D721Med (cell line): ENCODE results near the gene MTRFR.

Experiments
- DNase-seq: peaks from one replicate; pipeline ENCODE4 v3.0.0; 2011; ENCODE audit warnings: low spot score; ENCODE audit not compliant: insufficient read length
- FAIRE-seq: peaks from 2 replicates; lab custom pipeline; 2011; peaks lifted over from hg19 to GRCh38; lab: Jason Lieb, UNC
- TF ChIP-seq, protein P1 (sequence below): IDR thresholded peaks from 2 replicates; pipeline ENCODE4 v1.5.1; 2012; ENCODE audit warnings: mild to moderate bottlenecking, control low read depth; ENCODE audit not compliant: insufficient read depth; ENCODE audit errors: missing control alignments

MTRFR gene

DNA sequence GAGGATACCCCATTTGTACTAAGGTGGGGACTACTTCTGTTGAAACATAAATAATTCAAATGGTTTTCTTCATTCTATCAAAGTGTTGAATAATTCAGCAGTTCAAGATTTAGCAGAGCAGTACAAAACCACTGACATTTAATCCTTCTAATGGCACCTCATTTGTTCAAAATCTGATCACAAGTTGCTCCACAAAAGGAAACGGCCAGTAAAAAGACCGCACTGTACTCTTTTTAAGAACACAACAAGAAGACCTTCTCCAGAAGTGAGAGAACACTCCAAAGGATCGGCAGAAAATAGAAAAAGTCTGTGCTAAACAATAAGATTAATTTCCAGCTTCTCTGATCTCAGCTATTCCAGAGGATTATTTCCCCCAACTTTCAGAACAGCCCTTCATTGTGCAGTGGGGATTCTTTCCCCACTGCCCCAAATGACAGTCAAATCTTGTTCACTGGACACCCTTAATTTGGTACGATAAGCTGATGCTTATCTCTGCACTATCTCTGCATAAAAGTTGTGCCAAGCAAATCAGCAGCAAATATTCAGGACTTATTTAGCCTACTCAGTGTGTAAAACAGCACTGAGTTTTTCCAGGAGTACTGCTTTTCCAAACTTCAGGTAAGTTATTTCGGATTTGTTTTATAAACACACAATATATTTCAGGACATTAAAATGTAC is 5.5 kb upstream of the MTRFR start:
- TF ChIP-seq, protein P1, sequence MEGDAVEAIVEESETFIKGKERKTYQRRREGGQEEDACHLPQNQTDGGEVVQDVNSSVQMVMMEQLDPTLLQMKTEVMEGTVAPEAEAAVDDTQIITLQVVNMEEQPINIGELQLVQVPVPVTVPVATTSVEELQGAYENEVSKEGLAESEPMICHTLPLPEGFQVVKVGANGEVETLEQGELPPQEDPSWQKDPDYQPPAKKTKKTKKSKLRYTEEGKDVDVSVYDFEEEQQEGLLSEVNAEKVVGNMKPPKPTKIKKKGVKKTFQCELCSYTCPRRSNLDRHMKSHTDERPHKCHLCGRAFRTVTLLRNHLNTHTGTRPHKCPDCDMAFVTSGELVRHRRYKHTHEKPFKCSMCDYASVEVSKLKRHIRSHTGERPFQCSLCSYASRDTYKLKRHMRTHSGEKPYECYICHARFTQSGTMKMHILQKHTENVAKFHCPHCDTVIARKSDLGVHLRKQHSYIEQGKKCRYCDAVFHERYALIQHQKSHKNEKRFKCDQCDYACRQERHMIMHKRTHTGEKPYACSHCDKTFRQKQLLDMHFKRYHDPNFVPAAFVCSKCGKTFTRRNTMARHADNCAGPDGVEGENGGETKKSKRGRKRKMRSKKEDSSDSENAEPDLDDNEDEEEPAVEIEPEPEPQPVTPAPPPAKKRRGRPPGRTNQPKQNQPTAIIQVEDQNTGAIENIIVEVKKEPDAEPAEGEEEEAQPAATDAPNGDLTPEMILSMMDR, result no peak
- DNase-seq (no peak), FAIRE-seq (no peak)

DNA sequence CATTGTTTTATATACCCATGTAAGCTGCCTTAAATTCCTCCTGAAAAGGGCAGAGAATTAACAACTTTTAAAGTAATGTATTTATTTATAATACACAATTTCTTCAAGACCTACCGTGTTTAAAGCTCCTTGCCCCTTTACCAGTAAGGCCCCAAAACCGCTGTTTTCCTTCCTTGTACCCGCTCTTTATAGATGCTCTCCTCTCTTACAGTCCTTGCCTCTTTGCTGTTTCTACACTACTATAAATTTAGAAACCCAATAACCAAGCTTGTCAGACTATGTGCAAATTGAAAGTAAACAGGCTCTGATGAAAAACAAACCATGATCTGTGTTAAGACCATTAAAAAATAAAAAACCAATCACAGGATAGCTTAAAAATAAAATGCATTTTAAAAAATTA is 4.2 kb upstream of the MTRFR start:
- TF ChIP-seq, protein P1, result no peak
- FAIRE-seq (no peak), DNase-seq (no peak)

DNA sequence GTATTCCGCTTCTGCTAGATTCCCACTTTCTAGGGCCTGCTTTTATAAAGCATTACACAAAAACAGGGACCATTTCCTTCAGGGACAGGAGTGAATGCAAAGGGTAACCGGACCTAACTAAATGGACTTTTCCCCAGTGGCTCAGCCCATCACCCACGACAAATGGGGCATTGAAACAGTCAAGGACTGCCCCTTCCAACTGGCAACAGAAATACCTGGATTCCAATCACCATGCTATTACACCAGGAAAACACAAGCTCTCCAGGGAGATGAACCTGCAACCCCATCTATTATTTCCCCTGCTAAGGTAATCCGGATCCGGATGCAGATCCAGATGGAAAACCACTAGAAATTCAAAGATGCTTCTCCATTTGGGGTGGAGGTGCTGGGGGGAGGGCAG is 1.3 kb upstream of the MTRFR start:
- FAIRE-seq (no peak), DNase-seq (no peak)
- TF ChIP-seq, protein P1, result no peak

DNA sequence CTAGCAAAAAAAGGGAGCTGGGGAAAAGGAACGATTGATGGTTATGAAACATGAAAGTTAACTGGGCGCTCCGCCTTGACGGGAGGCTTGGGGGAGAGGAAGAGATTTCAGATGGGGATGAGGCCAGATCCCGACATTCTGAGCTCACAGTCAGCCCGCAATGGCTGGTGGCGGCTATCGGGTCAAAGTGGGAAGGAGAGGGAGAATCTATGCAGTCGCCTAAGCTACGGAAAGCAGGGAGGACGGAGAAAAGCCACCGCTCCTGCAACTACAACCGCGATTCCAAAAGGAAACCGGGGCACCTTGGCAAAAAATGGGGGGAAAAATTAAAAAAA is 797 bp upstream of the MTRFR start:
- DNase-seq (no peak), FAIRE-seq (no peak)
- TF ChIP-seq, protein P1, result no peak

DNA sequence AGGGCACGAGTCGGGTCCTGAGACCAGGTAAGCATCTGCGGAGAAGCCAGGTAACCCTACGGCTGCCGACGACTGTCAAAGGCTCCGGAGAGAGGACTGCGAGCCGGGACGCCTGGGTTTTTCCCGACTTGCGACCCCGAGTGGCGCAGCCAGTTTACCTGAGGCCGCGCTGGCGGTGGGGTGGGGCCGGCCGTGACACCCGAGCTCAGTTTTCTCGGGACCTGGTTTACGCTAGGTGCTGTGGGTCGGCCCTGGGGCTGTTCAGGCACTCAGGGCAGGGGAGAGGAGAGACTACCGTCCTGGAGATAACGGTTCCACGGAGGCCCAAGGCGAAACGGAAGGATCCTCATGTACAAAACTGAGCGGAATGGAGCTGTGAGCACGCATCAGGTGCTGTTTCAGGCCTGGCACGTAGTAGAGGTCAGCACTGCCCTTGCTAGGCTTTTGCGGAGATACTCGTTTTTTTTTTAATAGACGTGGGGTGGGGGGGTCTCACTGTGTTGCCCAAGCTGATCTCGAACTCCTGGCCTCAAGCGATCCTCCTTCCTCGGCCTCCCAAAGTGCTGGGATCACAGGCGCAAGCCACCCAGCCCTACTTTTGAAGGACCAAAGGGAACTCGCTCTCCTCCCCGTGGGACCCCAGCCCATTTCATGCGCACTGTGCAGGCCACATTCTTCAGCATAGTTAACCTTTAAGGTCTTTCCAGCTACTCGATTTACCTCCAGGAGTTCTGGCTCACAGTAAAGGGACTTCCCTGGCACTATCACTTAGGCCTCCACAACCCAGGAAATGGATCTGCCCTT is 471 bp downstream of the MTRFR start:
- TF ChIP-seq, protein P1, result no peak
- FAIRE-seq (no peak), DNase-seq (no peak)

DNA sequence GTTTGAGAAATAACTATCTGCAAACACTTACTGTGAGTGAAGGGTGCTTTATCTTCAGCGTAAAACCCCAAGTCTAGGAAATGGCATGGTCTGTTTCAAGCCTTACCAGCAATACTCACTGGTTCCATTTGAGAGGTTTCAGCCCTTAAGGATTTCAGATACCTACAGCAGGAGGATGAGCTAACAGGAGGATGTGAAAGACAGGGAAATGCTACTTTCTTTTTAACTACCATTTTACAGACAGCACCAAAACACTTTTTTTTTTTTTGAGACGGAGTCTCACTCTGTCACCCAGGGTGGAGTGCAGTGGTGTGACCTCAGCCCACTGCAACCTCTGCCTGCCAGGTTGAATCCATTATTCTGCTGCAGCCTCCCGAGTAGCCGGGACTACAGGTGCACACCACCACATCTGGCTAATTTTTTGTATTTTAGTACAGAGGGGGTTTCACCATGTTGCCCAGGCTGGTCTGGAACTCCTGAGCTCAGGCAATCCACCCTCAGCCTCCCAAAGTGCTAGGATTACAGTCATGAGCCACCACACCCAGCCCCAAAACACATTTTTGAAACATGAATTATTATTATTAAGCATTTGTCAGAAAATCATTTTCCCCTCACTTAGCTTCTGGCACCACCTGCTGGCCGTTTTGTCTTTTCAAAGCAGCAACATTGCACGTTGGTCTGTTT is 4.6 kb downstream of the MTRFR start:
- TF ChIP-seq, protein P1, result peak; percentile 87
- DNase-seq (no peak), FAIRE-seq (no peak)

DNA sequence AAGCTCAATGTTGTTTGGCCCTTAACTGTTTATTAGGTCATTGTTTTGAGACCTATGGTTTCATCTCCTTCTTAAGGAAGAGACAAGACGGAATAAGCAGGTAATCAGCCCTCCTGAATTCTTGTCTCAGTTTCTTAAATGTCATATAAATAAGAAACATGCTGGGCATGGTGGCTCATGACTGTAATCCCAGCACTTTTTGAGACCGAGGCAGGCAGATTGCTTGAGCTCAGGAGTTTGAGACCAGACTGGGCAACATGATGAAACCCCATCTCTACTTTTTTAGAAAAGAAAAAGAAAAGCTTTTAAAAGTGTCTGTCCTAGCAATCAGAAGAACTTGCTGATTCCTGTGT is 5.1 kb downstream of the MTRFR start:
- DNase-seq, result no peak

More for the DNA sequence above, 5.1 kb downstream of the MTRFR start:
- TF ChIP-seq, protein P1, result no peak
- FAIRE-seq, result no peak
